ENCODE data around the gene ZNF544. TPM values are rescaled to one million over a fixed set of nuclear protein-coding genes. Genes with fewer than 3 reads are reported as not detected.

ZNF544 gene
- total RNA-seq, 1 donor from 2014 or later: 22.6 TPM

DNA sequence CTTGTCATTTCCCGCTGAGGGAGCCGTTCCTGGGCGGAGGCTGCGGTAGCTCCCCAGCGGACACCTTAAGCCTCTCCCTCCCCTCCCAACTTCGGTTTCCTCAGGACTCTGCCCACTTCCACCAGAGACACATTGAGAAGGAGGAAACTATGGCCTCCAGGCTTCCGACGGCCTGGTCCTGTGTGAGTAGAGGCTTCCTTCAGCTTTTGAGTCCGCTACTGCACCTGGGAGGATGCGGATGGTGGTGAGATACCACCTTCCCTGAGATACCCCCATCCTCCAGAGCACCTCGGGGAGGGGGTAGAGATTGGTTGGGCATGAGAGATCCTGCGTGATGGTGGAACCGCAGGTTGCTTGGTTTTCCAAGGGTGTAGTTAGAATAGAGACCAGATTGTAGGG, 44.9 kb upstream of the ZNF544 start:
- intact Hi-C loops (cut with DNase I): no loop called here
- no peaks in the 10 kb centered on the region for H3K4me1 ChIP-seq
- H3K36me3 ChIP-seq: peaks cover 31% of the 10 kb centered on the region
- H3K27me3 ChIP-seq (ENCODE audit: low read depth): no peaks in the 10 kb centered on the region
- TF ChIP-seq, protein P1, sequence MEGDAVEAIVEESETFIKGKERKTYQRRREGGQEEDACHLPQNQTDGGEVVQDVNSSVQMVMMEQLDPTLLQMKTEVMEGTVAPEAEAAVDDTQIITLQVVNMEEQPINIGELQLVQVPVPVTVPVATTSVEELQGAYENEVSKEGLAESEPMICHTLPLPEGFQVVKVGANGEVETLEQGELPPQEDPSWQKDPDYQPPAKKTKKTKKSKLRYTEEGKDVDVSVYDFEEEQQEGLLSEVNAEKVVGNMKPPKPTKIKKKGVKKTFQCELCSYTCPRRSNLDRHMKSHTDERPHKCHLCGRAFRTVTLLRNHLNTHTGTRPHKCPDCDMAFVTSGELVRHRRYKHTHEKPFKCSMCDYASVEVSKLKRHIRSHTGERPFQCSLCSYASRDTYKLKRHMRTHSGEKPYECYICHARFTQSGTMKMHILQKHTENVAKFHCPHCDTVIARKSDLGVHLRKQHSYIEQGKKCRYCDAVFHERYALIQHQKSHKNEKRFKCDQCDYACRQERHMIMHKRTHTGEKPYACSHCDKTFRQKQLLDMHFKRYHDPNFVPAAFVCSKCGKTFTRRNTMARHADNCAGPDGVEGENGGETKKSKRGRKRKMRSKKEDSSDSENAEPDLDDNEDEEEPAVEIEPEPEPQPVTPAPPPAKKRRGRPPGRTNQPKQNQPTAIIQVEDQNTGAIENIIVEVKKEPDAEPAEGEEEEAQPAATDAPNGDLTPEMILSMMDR (IDR thresholded peaks at IDR 0.05): no peak
- no peak for DNase-seq
- H3K9me3 ChIP-seq: peaks cover 93% of the 10 kb centered on the region
- H3K27ac ChIP-seq: peak overlapping the region; percentile 99
- ATAC-seq: no peak
- H3K4me3 ChIP-seq: peak overlapping the region; percentile 90

DNA sequence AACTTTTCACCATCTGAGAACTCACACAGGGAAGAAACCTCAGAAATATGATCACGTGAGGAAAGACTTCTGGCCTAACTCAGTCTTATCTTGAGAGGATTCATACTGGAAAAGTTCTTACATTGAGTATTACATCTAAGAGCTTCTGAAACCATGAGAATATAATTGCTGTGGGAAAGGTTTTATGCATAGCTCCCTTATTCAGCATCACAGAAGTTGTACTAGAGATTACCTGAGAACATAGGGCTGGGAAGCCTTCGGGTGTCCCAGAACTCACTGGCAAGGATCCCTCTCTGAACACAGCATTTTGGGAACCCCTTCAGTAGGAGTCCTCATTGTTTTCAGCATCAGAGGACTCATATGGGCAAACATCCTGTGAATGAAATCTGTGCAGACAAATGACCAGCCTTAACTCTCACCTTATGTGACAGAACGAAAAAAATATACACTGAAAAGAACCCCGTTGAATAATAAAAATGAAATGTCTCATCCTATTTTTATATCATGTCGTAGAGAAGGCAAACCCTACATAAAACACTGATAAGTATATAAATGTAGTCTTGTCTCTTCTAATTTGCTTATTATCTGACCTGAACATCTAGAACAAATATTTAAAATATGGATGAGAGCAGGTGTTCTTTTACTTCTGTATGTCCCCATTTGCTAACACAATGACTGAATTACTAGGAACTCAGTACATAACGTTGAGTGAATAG, 31.7 kb upstream of the ZNF544 start:
- TF ChIP-seq, protein P1 (IDR thresholded peaks at IDR 0.05): no peak
- Histone ChIP-seq H3K4me1 (no peaks in the 10 kb centered on the region), H3K4me3 (no peak overlapping the region), H3K36me3 (peaks cover 45% of the 10 kb centered on the region), H3K27me3 (ENCODE audit: low read depth) (no peaks in the 10 kb centered on the region), H3K27ac (no peak overlapping the region), H3K9me3 (peaks cover 100% of the 10 kb centered on the region)
- no peak for DNase-seq
- ATAC-seq: no peak
- intact Hi-C loops (cut with DNase I): no loop called here

DNA sequence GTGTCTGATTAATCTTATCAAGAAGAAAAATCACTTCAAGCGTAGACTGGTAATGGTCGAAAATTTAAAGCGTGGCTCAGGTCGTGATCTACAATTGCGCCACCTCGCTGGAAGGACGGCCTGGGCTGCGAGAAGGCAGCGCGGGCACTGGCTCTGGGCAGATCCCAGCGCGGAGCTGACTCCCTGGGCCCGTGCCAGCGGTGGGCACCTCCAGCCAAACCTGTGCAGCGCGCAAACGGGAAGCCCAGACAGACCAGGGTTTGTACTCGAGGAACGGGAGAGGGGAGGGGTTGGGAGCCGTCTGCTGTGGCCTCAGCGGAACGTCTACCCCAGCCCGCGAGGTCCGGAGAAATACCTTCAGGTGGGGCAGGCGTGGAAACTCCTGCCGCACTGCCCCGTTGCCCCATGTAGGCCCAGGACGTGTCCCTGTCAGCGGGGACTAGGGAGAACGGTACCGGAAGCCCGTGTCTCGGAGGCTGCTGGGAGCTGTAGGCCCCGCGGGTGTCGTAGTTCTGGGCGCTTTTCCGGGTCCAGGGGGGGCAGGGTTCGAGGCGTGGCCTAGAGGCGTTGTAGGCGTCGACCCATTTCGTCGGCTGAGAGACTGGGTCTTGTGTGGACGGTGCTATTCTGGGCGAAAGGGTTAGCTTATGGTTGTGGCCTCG, 24.8 kb upstream of the ZNF544 start:
- H3K36me3 ChIP-seq: peaks cover 32% of the 10 kb centered on the region

DNA sequence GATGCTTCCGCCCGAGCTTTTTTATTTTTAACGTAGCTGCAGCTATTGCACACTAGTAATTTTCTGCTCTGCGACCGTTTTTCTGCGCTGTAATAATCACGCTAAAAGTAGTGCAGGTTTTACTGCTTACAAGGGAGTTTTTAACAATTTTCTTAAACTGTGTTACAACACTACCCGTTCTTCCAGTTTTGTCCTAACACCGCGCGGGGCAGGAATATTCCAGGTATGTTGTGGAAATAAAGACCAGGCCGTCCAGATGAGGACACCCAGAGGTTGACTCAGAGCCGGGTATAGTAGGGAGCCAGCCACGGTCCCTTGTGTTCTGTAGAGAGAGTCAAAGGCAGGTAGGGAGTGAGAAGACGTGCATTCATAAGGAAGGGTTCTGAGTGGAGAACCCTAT, 24.1 kb upstream of the ZNF544 start:
- TF ChIP-seq, protein P1 (IDR thresholded peaks at IDR 0.05): no peak
- intact Hi-C loops (cut with DNase I): no loop called here
- Histone ChIP-seq H3K4me3 (no peak overlapping the region), H3K36me3 (peaks cover 37% of the 10 kb centered on the region), H3K27me3 (ENCODE audit: low read depth) (no peaks in the 10 kb centered on the region), H3K27ac (no peak overlapping the region), H3K4me1 (no peaks in the 10 kb centered on the region), H3K9me3 (peaks cover 100% of the 10 kb centered on the region)
- DNase-seq (no peak), ATAC-seq (no peak)

More for the DNA sequence above, 24.8 kb upstream of the ZNF544 start:
- no peak for DNase-seq
- intact Hi-C loops (cut with DNase I): no loop called here
- ATAC-seq: peak in 1 of 2 donors; percentile 13
- peaks cover 100% of the 10 kb centered on the region for H3K9me3 ChIP-seq
- H3K4me1 ChIP-seq: no peaks in the 10 kb centered on the region
- TF ChIP-seq, protein P1 (IDR thresholded peaks at IDR 0.05): no peak
- H3K4me3 ChIP-seq: no peak overlapping the region
- H3K27ac ChIP-seq: no peak overlapping the region
- no peaks in the 10 kb centered on the region for H3K27me3 ChIP-seq (ENCODE audit: low read depth)

DNA sequence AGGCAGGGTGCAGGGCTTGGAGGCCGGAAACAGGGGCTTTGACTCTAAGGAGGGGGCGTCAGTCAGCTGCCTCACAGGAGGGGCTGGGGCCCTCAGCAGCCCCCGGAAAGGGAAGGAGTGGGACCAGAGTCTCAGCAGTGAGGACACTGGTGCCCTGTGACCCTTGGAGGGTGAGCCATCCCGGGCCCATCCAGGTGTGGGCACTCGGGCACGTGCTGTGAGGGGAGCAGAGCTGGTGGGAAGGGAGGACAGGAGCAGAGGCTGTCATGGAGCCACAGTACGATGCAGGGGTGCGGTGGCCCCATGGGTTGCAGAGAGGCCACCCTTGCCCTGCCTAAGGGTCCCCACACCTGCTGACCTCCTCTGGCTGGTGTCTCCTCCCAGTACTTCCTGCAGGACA, 19.1 kb upstream of the ZNF544 start:
- DNase-seq (no peak), ATAC-seq (no peak)
- no peaks in the 10 kb centered on the region for H3K27me3 ChIP-seq (ENCODE audit: low read depth)
- intact Hi-C loops (cut with DNase I): no loop called here
- H3K9me3 ChIP-seq: peaks cover 100% of the 10 kb centered on the region
- H3K4me1 ChIP-seq: no peaks in the 10 kb centered on the region
- no peak overlapping the region for H3K4me3 ChIP-seq
- H3K27ac ChIP-seq: no peak overlapping the region
- TF ChIP-seq, protein P1 (IDR thresholded peaks at IDR 0.05): no peak
- H3K36me3 ChIP-seq: peaks cover 68% of the 10 kb centered on the region

Measured in lower lobe of right lung (tissue), 2 donors.